G401.6 (cell line): Measurements from ENCODE around the gene MED25.

ENCODE experiments used
- FAIRE-seq: peaks from 2 replicates; lab custom pipeline; 2012; peaks lifted over from hg19 to GRCh38; lab: Jason Lieb, UNC

MED25 gene

DNA sequence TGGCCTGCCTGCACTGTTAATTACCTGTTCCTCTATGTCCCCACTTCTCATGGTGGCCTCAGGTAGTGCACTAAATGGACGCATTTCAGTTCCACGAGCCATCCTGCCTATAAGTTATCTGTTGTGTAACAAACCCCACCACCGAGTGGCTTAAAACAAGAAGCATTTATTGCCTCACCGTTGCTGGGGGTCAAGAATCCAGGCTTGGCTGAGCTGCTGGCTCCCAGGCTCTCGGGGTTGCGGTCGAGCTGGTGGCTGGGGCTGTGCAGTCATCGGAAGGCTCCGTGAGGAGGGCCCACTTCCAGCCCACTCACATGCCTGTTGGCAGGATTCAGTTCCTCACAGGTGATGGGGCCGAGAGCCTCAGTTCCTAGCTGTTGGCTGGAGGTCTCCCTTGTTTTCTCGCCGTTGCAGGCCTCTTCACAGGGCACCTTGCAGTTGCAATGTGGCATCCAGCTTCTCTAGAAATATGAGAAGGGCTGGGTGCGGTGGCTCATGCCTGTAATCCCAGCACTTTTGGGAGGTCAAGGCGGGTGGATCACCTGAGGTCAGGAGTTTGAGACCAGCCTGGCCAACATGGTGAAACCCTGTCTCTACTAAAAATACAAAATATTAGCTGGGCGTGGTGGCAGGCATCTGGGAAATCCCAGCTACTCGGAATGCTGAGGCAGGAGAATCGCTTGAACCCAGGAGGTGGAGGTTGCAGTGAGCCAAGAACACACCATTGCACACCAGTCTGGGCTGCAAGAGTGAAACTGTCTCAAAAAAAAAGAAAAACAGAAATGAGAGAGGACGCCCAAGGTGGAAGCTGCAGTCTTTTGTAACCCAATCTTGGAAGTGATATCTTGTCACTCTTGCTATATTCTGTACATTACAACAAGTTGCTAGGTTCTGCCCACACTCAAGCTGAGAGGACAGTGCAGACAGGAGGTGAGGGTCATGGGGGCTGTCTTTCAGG is 26.3 kb downstream of the MED25 start:
- FAIRE-seq = no peak

DNA sequence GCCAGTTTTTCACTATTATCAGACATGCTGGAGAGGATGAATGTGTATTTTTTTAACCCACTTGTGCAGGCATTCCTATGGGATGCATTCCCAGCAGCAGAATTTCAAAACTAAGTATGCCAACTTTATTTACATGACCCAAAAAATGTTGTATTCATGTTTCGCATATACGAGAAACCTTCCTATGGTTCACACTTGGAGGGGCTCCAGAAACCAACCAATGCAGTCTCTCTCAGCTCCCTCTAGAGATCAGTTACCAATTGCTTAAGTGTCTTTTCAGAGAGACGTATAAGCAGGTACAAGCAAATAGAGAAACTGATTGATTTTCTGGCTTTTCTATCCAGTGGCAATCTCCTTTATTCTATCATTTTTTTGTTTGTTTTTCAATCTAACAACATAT is 27.3 kb downstream of the MED25 start:
- FAIRE-seq = no peak

DNA sequence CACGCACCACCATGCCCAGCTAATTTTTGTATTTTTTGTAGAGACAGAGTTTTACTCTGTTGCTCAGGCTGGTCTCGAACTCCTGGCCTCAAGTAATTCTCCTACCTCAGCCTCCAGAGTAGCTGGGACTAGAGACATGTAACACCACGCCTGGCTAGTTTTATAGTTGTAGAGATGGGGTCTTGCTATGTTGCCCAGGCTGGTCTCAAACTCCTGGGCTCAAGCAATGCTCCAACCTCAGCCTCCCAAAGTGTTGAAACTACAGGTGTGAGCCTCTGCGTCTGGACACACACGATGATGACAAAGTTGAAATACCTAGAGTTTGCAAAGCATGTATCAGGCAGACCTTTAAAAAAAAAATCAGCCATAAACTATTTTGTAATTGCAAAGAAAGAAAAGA is 28.3 kb downstream of the MED25 start:
- FAIRE-seq = no peak

GRCh38 chr19:49847731-49848696 is 29.9 kb downstream of the MED25 start:
- no peak for FAIRE-seq

- FAIRE-seq = no peak
Observed at GRCh38 chr19:49848938-49849337, 30.8 kb downstream of the MED25 start.

DNA sequence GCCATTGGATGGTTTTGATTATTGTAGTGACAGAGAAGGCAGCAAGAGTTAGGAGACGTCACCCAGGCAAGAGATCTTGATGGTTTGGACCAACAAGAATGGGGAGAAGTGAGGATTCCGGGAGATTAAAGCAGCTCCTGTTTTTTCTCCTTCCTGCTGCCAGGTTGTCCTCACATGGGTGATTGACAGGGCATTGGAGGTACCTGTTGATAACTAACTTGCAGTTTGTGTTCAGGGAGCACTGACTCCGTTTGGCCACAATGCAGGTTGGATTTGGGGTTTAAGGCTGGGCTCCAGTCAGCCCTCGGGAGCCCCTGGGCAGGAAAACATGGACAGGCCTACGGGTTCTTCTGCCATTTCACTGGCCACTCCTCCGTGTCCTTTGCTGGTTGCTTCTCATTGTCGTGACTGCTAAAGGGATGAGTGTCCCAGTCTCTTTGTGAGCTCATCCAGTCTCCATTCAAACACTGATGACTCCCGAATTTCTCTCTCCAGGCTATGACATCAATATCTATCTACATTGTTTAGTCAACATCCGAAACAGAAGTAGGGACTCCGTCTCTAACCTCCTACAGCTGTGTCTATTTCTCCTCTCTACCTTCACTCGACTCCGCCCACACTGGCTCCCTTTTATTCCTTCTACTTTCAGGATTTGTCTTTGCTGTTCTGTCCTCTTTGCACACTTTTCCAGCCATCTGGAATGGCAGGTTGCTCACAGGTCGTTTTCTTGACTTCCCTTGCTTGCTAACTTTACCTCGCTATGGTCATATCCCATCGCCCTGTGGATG is 31.5 kb downstream of the MED25 start:
- no peak for FAIRE-seq

DNA sequence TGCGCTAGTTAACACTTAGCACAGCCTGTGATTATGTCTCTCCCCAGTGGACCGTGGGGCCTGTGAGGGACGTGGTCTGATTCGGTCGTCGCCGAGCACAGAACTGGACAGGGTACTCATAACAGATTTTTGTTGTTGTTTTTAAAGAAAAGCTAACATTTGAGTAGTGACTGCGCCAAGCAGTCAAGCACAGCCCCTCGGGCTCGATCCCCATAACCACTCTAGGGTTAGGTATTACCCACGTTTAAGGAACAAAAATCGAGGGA is 32.1 kb downstream of the MED25 start:
- FAIRE-seq = no peak

GRCh38 chr19:49850487-49851342 is 32.6 kb downstream of the MED25 start, which contains the start of gene PTOV1:
PTOV1 (plus strand) TSS chr19:49851159.
- FAIRE-seq = peak; percentile 25

DNA sequence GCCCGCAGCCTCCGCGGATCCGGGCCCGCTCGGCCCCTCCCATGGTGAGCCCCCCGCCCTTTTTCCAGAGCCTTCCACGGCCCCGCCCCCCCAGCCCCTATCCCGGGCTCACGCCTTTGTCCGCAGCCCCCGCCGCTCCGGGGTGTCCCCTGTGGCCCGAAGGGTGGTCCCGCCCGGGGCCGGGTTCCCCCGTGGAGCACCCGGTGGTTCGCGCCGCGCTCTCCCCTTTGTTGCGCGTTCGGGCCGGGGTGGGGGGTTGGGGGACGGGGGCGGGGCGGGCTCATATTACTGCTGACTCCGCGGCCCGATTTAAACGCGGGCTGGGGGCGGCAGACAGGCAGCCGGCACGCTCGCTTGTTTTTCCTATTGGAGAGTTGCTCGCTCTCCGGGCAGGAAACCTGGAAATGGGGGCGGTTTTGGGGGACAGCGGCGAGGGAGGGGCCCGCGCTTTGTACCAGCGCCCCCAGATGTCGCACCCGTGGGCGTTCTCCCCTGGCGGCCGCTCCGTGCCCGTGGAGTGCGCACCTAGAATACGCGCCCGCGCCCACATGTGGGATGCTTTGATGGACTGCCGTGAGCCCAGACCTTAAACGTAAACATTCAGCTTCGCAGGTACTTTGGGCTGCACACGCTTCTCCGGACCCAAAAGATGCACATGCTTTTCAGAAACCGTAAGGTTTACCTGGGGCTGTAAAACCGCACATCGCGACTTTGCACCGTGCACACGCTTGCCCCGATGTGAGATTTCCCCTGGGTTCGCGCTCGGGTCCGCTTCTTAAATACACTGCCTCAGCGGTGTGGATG is 33.6 kb downstream of the MED25 start:
- FAIRE-seq = no peak

DNA sequence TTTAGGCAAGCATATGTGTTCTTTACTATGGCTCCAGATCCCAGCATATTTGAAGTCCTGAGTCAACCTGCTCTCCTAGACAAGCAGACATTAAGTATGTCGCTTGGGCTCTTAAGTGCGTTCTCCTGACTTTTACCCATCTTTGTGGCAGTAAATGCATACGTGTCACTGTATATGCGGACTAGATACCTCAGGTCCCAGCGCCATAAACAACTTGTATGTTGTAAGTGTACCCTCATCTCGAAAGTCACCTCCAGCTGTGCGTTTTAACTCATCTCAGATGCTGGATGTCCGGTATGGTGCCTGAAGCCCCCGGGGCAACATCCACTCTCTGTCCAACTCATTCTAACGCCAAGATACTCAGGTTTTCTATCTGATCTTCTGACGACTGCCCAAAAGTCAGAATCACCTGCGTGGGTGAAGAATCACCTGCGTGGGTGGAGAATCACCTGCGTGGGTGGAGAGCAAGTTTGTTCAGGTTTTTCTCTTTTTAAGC is 34.6 kb downstream of the MED25 start:
- FAIRE-seq = no peak

GRCh38 chr19:49853852-49854377 is 35.8 kb downstream of the MED25 start:
- FAIRE-seq = no peak

GRCh38 chr19:49854378-49855263 is 36.5 kb downstream of the MED25 start:
- FAIRE-seq = no peak

DNA sequence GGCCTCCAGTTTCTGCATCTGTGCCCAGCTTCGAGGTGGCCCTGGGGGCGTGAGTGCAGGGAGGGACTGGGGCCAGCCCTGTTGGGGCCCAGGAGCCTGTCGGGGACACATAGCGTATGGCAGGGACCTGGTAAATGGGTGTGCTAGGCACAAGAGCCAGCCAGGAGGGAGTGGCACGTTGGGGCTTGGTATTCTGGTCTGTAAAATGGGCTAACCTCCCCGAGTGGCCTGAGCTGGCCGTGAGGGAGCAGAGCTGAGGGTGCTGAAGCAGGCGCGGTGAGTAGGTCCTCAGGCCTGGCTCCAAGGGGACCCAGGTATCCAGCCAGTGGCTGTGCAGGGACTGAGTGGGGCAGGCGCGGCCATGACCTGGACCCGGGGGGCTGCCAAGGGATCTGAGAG is 37.2 kb downstream of the MED25 start:
- FAIRE-seq = no peak

DNA sequence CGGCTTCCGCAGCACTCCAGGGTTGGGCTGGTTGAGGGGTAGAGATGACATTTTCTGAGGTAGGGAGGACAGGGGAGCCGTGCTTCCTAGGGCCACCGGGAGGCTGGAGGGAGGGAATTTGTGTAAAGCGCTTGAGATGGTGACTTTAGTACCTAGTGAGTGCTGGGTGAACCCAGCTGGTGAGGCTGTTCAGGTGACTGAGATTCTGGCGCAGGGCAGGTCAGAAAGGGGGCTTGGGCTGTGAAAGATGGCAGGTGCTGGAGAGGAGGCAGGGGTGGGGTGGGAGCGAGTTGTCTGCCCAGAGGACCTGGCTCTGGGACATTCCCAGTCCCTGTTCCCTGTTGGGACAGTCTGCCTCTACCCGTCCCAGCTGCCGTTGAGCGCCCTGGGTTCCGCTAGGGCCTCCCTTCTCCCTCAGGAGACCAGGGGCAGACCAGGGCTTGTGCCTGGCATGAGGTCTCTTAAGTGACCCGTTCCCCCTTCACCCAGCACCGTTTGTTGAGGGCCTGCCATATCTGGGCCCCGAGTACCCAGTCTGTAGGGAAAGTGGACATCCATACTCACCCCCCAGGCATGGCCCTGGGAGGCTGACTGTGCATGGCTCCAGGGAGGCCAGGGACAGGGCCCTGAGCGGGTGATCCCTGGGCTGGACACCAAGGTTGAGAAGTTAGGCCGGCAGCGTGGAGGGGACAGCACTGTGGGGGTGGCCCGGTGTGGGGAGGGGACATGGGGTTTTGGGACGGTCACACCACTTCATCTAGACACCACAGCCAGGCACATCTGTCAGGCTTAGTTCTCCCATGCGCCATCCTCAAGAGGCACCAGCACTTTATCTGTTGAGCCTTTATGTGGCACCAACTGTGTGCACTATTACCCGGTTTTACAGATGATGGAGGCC is 37.8 kb downstream of the MED25 start:
- FAIRE-seq = no peak

DNA sequence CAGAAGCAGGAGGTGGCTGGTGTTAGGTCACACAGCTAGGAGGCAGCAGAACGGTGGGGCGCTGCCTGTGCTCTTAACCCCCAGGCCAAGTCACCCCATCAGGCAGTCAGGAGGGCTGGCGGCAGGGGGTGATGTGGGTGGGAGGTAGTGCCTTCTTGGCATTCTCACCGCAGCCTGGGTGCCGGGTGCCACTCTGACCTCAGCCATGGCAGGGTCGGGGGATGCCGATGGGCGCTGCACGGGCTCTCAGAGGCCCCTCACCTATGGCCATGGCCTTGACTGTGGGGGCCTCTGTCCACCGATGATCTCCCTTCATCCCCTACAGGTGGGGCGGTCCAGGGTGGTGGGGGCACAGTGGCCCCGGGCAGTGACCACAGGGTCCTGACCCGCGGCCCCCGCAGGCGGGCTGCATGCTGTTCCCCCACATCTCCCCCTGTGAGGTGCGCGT is 38.5 kb downstream of the MED25 start:
- FAIRE-seq = no peak

DNA sequence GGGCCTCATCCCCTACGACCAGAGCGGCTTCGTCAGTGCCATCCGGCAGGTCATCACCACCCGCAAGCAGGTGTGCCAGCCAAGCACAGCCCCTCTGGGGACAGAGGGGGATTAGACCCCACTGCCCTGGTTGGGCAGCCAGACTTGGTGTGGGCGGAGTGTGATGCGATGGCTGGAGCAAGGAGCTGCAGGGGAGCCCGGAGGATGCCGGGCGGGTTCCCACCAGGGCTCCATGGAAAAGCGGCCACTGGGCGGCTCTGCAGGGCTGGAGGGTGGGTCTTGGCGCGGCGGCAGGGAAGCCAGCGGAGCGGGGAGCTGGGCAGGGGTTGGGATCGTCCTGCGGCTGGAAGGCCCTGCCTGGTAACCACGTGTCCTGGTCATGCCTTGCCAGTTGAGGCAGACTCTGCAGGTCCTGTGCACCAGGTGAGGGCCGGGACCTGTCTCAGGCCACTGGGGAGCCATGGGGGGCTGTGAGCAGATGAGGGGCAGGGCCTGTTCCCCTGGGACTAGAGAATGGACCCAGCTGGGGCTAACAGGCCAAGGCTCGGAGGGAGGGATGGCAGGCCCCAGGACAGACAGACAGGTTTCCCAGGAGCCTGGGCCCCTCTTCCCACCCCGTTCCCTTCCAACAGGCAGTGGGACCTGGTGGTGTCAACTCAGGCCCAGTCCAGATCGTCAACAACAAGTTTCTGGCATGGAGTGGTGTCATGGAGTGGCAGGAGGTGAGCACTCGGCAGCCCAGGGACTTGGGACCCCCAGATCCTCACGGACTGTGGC is 39.2 kb downstream of the MED25 start:
- FAIRE-seq = peak; percentile 86

GRCh38 chr19:49857838-49858087 is 39.7 kb downstream of the MED25 start:
- FAIRE-seq = no peak
